HFF-Myc (cell line): ENCODE data around the gene DSTN.

Experiments used
- DNase-seq: peaks from one replicate; pipeline ENCODE4 v3.0.0-alpha.2; 2011; ENCODE audit warnings: low read depth; ENCODE audit errors: extremely low read depth
- H3K4me3 ChIP-seq: replicated peaks from 2 replicates; pipeline ENCODE4 v1.5.1; 2011; ENCODE audit warnings: low read depth, mild to moderate bottlenecking, control low read depth, low read length
- CTCF ChIP-seq: IDR thresholded peaks from 2 replicates; pipeline ENCODE4 v1.5.1; 2012; ENCODE audit warnings: mild to moderate bottlenecking, low read depth, low read length, control low read depth; ENCODE audit errors: missing control alignments

Gene DSTN

GRCh38 chr20:17650301-17651128 is 80.6 kb downstream of the DSTN start:
- TF ChIP-seq CTCF, result no peak
- H3K4me3 ChIP-seq, result no peak overlapping the region
- no peak for DNase-seq

- TF ChIP-seq CTCF, result no peak
- DNase-seq, result no peak
- no peak overlapping the region for H3K4me3 ChIP-seq
Measured at GRCh38 chr20:17651129-17651759, 81.4 kb downstream of the DSTN start.

- no peak overlapping the region for H3K4me3 ChIP-seq
- no peak for TF ChIP-seq CTCF
- DNase-seq, result no peak
Measured at GRCh38 chr20:17651760-17652388, 82.0 kb downstream of the DSTN start.

GRCh38 chr20:17652411-17652810 is 82.5 kb downstream of the DSTN start:
- no peak for TF ChIP-seq CTCF
- no peak overlapping the region for H3K4me3 ChIP-seq
- no peak for DNase-seq

- no peak overlapping the region for H3K4me3 ChIP-seq
- TF ChIP-seq CTCF, result no peak
- DNase-seq, result no peak
Measured at GRCh38 chr20:17653835-17654648, 84.2 kb downstream of the DSTN start.

GRCh38 chr20:17654649-17655285 is 84.9 kb downstream of the DSTN start:
- DNase-seq, result no peak
- TF ChIP-seq CTCF, result peak; percentile 77

More at GRCh38 chr20:17654649-17655285, 84.9 kb downstream of the DSTN start:
- no peak overlapping the region for H3K4me3 ChIP-seq
